Measurements from ENCODE around the gene CAPZB.

CAPZB gene

DNA sequence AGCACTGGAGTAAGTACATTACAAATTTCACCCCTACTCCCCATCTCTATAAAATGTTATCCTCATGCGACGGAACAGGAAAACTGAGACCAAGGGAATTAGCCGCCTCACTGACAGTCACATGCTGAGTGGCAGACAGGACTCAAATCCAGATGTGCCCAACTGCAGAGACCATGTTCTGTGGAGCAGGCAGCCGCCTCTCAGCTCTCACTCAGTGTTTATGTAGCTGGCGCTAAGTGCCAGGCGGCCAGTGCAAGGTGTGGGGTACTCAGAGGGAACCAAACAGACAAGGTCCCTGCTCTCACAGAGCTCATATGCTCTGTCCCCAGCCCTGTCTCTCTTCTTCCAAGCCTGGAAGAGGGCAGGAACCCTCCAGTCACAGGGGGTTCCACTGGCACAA, 5.1 kb downstream of the CAPZB start:
- ATAC-seq = no peak; the same call in 2 of the 3 replicates
- TF ChIP-seq TOX (CRISPR knock-in tag; IDR thresholded peaks at IDR 0.05; ENCODE audit: borderline replicate concordance) = no peak
- TF ChIP-seq GLIS3 (CRISPR knock-in tag; IDR thresholded peaks at IDR 0.05) = no peak
- TF ChIP-seq TCF4 (CRISPR knock-in tag; IDR thresholded peaks at IDR 0.05; ENCODE audit: borderline replicate concordance) = peak; percentile 32; the same call in 1 of the 2 replicates
- no peak for TF ChIP-seq ZNF565 (CRISPR knock-in tag; conservative IDR thresholded peaks at IDR 0.05; ENCODE audit: low read depth)

- ATAC-seq = no peak
- TF ChIP-seq, protein P1, sequence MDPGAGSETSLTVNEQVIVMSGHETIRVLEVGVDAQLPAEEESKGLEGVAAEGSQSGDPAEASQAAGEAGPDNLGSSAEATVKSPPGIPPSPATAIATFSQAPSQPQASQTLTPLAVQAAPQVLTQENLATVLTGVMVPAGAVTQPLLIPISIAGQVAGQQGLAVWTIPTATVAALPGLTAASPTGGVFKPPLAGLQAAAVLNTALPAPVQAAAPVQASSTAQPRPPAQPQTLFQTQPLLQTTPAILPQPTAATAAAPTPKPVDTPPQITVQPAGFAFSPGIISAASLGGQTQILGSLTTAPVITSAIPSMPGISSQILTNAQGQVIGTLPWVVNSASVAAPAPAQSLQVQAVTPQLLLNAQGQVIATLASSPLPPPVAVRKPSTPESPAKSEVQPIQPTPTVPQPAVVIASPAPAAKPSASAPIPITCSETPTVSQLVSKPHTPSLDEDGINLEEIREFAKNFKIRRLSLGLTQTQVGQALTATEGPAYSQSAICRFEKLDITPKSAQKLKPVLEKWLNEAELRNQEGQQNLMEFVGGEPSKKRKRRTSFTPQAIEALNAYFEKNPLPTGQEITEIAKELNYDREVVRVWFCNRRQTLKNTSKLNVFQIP (CRISPR knock-in tag; IDR thresholded peaks at IDR 0.05; ENCODE audit: borderline replicate concordance, low read depth) = no peak
- no peak for TF ChIP-seq ZNF565 (CRISPR knock-in tag; conservative IDR thresholded peaks at IDR 0.05; ENCODE audit: low read depth)
- TF ChIP-seq ZNF8 (CRISPR knock-in tag; IDR thresholded peaks at IDR 0.05) = no peak
- TF ChIP-seq, protein P2, sequence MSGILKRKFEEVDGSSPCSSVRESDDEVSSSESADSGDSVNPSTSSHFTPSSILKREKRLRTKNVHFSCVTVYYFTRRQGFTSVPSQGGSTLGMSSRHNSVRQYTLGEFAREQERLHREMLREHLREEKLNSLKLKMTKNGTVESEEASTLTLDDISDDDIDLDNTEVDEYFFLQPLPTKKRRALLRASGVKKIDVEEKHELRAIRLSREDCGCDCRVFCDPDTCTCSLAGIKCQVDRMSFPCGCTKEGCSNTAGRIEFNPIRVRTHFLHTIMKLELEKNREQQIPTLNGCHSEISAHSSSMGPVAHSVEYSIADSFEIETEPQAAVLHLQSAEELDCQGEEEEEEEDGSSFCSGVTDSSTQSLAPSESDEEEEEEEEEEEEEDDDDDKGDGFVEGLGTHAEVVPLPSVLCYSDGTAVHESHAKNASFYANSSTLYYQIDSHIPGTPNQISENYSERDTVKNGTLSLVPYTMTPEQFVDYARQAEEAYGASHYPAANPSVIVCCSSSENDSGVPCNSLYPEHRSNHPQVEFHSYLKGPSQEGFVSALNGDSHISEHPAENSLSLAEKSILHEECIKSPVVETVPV (CRISPR knock-in tag; IDR thresholded peaks at IDR 0.05) = no peak
- TF ChIP-seq, protein P3, sequence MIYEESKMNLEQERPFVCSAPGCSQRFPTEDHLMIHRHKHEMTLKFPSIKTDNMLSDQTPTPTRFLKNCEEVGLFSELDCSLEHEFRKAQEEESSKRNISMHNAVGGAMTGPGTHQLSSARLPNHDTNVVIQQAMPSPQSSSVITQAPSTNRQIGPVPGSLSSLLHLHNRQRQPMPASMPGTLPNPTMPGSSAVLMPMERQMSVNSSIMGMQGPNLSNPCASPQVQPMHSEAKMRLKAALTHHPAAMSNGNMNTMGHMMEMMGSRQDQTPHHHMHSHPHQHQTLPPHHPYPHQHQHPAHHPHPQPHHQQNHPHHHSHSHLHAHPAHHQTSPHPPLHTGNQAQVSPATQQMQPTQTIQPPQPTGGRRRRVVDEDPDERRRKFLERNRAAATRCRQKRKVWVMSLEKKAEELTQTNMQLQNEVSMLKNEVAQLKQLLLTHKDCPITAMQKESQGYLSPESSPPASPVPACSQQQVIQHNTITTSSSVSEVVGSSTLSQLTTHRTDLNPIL (CRISPR knock-in tag; IDR thresholded peaks at IDR 0.05; ENCODE audit: low read depth) = no peak
- TF ChIP-seq TSHZ2 (CRISPR knock-in tag; IDR thresholded peaks at IDR 0.05) = no peak
- no peak for TF ChIP-seq OSR1 (CRISPR knock-in tag; IDR thresholded peaks at IDR 0.05)
- no peak for TF ChIP-seq PPARA (CRISPR knock-in tag; IDR thresholded peaks at IDR 0.05; ENCODE audit: borderline replicate concordance)
- no peak for TF ChIP-seq BACH2 (CRISPR knock-in tag; IDR thresholded peaks at IDR 0.05; ENCODE audit: borderline replicate concordance)
- TF ChIP-seq RARB (CRISPR knock-in tag; IDR thresholded peaks at IDR 0.05) = no peak
- no peak for TF ChIP-seq ZFP3 (CRISPR knock-in tag; IDR thresholded peaks at IDR 0.05)
- no peak for TF ChIP-seq ARNTL (CRISPR knock-in tag; IDR thresholded peaks at IDR 0.05; ENCODE audit: borderline replicate concordance, low read depth)
- TF ChIP-seq CSDC2 (CRISPR knock-in tag; IDR thresholded peaks at IDR 0.05) = no peak
- TF ChIP-seq ISL1 (CRISPR knock-in tag; IDR thresholded peaks at IDR 0.05) = no peak
- TF ChIP-seq ZNF70 (CRISPR knock-in tag; IDR thresholded peaks at IDR 0.05) = no peak
- TF ChIP-seq, protein P4, sequence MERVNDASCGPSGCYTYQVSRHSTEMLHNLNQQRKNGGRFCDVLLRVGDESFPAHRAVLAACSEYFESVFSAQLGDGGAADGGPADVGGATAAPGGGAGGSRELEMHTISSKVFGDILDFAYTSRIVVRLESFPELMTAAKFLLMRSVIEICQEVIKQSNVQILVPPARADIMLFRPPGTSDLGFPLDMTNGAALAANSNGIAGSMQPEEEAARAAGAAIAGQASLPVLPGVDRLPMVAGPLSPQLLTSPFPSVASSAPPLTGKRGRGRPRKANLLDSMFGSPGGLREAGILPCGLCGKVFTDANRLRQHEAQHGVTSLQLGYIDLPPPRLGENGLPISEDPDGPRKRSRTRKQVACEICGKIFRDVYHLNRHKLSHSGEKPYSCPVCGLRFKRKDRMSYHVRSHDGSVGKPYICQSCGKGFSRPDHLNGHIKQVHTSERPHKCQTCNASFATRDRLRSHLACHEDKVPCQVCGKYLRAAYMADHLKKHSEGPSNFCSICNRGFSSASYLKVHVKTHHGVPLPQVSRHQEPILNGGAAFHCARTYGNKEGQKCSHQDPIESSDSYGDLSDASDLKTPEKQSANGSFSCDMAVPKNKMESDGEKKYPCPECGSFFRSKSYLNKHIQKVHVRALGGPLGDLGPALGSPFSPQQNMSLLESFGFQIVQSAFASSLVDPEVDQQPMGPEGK (CRISPR knock-in tag; IDR thresholded peaks at IDR 0.05; ENCODE audit: borderline replicate concordance) = no peak
Measured at GRCh38 chr1:19479351-19480120, 5.8 kb downstream of the CAPZB start.

GRCh38 chr1:19478322-19478721, 7.0 kb downstream of the CAPZB start:
- ATAC-seq = no peak
- TF ChIP-seq TOX (CRISPR knock-in tag; IDR thresholded peaks at IDR 0.05; ENCODE audit: borderline replicate concordance) = no peak
- TF ChIP-seq ZNF565 (CRISPR knock-in tag; conservative IDR thresholded peaks at IDR 0.05; ENCODE audit: low read depth) = no peak
- TF ChIP-seq, protein P4 (CRISPR knock-in tag; IDR thresholded peaks at IDR 0.05; ENCODE audit: borderline replicate concordance) = no peak
- TF ChIP-seq, protein P1 (CRISPR knock-in tag; IDR thresholded peaks at IDR 0.05; ENCODE audit: borderline replicate concordance, low read depth) = no peak
- no peak for TF ChIP-seq PPARA (CRISPR knock-in tag; IDR thresholded peaks at IDR 0.05; ENCODE audit: borderline replicate concordance)
- TF ChIP-seq GLIS3 (CRISPR knock-in tag; IDR thresholded peaks at IDR 0.05) = no peak
- TF ChIP-seq OSR1 (CRISPR knock-in tag; IDR thresholded peaks at IDR 0.05) = no peak
- TF ChIP-seq ZNF70 (CRISPR knock-in tag; IDR thresholded peaks at IDR 0.05) = no peak

Data from SK-N-SH treated with all-trans-retinoic acid at 6 μM for 48 hours (cell line).